ENCODE results near the gene ADPRH.

The ADPRH gene

DNA sequence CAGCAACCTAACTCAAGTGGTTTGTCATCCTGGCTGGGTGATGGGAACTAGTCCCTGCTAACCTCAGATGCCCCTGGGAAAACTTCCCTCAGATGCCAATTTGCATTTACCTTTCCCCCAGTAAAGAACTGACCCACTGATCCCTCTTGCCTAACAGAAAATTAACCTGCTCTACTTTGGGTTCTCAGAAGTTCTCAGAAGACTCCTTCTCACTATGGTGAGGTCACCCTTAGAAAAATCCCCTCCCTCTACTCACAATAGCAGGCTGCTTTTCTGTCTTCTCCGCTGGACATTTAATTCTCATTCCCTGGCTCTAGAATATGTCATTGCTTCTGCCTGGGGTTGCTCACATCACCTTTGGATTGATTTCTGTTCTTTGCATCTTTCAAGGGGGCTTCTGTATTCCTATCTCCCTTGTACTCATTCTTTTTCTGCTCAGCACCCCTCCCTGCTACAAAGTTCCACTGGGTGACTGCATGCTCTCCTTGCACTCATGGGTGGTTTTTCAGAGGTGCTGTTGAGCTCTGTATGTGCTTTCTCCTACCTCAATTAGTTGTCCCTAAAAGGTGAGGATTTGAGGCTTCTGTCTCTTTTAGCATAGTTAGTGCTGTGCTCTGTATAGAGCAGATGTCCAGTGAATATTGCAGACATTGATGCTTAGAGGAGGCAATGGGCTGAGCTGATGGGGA lies 19.3 kb downstream of the ADPRH start:
- DNase-seq = no peak

DNA sequence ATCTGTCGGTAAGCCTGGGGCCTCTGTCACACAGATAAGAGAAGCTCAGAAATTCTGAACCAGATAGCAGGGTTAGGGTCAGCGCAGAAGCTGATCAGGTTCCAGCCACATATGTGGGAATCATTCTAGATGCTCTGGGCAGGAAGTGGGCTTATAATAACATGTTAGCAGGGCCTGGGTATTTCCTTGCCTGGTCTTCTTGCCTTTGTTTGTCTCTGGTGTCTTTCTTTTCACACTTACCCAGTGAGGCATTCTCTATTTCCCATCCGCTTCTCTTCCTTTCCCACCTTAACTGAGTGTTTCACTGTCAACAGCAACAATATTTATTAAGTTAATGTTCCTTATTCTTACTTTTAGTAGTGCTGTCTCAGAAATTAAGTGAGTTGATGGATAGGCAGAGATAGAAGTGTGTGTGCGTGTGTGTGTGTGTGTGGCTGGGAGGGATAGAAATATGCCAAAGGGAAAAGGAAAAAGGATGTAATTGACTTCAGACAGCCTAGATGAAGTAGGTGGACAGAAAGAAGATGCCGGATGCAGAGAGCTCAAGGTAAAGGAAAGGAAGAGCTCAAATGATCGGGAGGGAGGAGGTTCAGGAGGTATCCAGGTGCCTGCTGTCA lies 20.4 kb downstream of the ADPRH start:
- no peak for DNase-seq

DNA sequence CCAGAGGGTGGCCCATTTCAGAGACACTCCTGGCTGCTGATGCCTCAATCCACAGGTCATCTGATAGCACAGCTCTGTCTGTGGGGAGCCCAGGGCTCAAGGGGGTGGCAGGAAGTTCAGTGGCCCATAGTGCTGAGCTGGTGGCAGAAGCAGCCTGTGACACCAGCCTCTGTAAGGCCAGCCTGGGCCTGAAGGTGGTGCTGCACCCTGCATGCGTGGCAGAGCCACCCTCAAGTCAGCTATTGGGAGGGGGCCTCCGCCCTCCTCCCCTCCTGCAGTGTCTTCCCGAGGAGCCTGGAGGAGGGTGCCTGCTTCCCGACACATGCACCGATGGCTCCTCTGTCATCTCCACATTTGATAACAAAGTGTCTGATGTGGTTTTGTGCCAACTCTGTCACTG lies 21.4 kb downstream of the ADPRH start:
- no peak for DNase-seq

DNA sequence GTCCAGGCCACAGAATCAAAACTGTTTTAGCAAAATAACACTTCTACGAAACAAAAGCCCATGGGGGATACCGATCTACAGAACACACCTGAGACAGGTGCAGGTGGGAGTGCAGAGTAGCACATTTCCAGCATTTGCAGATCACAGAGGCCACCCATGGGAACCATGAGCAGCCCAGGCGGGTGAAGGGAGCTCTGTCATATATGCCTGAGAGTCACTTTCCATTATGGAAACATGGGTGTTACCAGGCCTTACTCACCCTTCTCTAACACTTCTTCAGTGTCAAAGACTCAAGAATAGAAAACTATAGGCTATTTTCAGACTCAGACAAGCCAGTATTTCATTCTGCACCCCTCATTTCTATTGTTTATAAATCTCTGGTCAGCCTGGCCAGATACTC lies 21.9 kb downstream of the ADPRH start:
- DNase-seq = no peak

DNA sequence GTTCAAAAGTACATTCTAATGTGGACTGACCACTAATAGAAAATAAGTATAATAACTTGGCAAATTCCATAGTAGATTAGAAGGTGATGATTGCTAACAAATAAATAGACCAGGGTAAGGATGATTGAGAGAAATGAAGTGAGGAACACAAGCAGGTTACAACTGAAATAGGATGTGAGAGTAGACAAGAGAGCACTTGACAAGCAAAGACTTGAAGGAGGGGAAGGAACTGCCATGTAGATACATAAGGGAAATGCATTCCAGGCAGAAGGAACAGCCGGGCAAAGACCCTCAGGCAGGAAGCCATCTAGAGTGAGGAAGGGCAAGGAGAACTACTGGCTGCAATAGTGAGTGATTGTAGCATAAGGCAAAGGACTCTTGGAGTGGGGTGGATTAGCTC lies 23.4 kb downstream of the ADPRH start:
- no peak for DNase-seq

DNA sequence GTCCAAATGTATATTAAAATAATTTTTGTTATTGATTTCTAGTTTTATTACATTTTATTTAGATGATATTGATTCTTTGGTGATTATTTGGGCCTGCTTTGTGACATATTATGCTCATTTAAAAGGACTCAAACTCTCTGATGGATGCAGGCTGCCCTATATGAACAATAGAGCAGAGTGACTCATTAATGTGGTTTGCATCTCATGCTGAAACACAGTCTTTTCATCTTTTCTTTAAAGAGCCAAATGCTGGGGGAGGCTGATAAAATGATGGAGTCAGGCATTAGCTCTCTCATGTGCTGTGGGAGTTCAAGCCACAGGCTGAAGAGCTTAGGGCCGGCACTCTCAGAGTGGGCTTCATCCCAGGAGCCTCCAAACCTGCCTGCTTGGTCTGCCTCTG lies 25.6 kb downstream of the ADPRH start:
- DNase-seq = no peak

DNA sequence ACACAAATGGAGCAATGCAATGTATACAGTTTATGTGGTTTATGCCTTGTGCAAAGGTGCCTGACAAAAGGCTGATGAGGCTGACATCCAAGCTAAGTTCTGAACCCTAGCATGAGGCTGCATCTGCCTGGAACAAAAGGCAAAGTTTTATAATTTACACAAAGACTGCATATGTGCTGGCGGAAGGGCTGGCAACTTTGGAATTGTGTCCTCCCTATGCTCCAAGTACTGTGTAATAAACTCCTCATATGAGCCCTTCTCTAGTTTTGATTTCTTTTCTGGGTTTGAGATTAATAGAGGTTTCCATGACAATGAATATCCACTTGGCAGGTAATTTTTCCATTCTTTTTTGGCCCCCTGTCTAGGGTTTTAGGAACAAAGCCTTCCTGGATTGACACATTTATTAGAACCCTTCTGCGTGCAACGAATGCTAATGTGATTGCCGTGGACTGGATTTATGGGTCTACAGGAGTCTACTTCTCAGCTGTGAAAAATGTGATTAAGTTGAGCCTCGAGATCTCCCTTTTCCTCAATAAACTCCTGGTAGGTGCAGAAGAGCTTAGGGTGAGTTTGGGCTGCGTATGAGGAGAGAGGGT lies 29.2 kb downstream of the ADPRH start:
- no peak for DNase-seq

DNA sequence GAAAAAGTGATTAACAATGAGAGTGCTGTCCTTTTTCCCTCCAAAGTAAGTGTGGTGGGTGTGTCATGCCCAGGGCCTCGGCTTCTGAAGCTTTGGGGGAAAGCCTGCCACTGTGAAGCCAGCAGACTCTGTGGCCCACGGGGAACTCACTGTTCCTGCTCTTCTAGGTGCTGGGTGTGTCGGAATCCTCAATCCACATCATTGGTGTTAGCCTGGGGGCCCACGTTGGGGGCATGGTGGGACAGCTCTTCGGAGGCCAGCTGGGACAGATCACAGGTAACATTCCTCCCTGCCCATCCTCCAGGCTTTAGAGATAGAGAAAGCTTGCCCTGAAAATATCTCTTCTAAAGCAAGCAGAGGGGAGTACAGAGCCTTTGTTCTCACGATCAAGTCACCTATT lies 30.0 kb downstream of the ADPRH start:
- DNase-seq = no peak

DNA sequence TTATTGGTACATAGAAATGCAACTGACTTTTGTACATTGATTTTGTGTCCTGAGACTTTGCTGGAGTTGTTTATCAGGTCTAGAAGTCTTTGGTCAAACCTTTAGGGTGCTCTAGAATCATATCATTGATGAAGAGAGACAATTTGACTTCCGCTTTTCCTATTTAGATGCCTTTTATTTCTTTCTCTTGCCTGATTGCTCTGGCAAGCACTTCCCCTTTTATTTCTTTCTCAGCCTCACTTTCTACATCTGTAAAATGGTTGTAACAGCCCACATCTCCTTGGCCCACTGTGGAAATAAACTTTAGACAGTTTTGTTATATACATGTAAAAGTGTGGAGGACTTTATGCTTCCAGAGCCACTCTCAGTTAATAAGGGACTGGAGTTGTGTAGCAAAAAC lies 32.4 kb downstream of the ADPRH start:
- DNase-seq = no peak

DNA sequence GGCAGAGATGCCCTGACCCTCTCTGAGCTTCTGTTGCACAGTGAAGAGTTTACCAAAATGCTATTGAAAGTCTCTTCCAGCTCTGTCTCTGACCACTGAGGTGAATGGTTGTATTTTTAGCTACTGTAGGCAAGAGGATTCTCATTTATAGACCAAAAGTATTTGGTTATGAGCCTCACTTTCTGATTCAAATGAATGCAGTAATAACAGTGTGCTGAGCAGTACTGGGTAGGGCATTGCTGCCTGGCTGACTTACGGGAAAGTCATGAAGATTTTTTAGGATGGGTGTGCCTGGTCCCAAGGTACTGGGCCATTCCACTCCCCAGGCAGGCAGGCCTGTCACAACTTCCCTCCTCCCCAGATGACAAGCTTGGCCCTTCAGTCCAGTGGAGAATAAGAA lies 33.9 kb downstream of the ADPRH start:
- DNase-seq = no peak

DNA sequence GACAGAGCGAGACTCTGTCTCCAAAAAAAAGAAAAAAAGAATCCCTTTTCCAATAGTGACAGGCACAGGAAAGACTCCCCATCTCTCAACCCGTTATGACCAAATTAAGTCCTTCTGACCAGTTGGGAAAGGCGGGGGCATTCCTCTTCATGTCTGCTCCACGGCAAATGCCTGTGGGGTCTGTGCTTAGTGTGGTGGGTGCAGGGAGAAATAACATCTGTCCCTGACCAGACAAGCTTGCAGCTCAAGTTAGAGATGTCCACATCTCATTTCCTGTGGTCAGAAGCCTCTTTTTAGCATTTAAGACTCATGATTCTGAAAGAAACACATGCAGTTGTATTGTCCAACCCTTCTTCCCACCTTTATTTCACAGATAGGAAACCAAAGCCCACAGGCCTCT lies 34.6 kb downstream of the ADPRH start:
- no peak for DNase-seq

DNA sequence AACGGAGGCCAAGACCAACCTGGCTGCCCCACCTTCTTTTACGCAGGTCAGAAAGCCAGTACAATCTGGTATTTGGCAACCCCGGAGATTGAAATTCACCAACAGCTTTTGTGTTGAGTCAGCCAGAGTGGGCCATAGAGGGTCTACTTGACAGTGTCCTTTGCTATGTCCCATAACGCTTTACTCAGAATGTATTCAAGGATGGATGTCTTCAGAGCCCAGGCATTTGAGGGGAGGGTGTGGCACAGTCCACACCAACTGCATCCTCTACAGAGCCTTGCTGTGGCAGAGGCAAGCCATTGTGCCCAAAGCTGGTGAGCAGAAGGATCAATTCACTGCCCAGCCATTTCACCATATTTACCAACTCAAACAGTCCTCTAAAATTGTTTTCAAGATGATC lies 36.8 kb downstream of the ADPRH start:
- DNase-seq = no peak

DNA sequence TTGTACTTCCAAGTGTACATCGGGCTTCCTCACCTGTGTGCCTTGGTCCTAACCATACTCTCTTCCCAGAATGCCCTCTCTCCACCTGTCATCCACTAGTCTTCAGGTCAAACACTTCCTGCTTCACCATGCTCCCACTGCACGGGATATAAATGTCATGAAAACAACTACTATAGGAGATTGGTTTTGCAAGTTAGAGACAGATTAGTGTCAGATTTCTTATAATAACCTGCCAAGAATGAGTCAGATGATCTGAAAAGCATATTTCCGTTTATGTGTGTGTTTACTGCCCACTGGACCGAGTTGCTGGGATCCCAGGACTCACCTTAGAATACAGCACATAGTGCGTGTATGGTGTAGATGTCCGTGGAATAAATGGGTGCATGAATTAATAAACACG lies 39.8 kb downstream of the ADPRH start:
- no peak for DNase-seq

DNA sequence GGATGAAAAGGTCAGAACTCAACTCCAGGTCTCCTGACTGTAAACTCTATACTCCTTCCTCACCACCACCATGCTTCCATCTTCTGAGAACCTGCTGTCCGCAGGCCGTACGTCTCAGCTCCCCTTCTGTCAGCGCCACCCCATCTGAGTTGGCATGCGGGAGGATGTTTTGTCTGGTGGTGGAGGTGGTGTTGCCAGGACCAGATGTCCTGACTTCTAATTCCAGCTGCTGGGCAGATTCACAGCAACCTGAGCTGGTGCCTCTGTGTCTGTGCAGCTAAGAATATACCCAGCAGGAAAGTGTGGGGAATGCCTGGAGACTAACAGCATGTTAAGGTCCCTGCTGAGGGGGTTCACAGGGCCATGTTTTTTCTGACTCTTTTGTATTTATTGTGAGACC lies 41.6 kb downstream of the ADPRH start:
- DNase-seq = no peak

DNA sequence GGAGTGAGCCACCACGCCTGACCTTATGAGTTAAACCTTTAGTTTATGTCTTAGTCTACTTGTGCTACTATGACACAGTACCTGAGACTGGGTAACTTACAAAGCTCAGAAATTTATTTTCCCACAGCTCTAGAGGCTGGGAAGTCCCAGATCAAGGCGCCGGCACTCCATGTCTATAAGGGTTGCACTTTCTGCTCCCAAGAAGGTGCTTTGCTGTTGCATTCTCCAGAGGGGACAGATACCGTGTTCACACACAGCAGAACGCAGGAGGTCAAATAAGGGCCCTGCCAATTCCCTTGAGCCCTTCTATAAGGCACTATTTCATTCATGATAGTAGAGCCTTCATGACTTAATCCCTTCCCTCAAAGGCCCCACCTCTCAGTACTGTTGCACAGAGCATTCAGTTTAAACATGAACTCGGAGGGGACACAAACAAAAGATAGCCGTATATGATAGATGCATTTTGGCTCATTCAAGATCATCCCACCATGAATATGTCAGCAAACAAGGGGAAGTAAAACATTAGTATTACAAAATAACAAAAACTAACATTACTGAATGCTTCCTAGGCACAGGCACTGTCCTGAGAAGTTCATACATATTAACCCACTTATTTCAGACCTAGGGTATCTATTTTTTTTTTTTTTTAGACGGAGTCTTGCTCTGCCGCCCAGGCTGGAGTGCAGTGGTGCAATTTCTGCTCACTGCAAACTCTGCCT lies 44.9 kb downstream of the ADPRH start:
- DNase-seq = no peak

DNA sequence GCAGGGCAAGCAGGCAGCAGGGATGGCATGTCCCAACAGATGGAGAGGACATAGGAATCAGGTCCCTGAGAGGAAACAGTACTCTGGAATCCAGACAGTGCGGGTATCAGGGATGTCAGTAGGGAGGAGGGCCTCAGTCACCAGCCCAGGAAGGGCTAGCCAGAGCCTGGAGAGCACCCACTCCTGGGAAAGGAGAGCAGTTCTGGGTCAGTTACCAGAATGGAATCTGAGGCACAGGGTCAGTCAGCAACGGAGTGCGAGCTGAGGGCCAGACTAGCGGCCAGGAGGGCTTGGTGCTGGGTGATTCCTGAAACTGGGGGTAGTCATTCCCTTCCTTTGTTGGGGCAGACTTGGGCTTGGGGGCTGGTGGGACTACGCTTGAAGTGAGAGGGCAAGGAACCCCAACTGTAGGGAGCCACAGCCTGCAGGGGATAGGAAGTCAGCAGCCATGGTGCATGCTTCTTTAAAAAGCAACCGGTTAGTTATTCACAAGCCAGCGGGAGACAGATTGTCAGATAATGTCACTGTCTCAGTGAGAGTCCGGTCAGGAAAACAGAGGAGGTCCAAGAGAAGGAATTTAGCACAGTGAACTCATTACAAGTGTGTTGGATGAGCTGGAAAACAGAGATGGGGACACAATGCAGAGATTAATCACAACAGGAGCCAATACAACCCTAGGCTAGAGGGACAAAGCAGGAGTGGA lies 46.3 kb downstream of the ADPRH start:
- no peak for DNase-seq

DNA sequence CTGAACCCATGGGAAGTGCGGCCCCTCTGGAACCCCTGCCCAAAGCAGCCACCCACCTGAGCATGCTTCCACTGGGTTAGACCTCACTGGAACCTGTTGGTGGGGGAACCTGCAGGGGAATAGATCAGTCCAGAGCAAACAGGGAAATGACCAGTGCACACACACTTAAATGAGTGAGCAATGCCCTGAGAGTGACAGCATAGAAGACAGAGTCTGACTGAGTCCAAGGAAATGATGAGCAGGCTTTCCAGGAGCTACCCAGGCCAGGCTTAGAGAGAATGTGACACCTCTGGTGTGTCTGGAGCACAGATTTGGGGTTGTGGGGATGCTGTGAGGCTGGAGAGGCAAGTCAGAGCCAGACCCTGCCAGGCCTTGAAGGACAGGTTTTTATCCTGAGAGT lies 46.9 kb downstream of the ADPRH start:
- no peak for DNase-seq

DNA sequence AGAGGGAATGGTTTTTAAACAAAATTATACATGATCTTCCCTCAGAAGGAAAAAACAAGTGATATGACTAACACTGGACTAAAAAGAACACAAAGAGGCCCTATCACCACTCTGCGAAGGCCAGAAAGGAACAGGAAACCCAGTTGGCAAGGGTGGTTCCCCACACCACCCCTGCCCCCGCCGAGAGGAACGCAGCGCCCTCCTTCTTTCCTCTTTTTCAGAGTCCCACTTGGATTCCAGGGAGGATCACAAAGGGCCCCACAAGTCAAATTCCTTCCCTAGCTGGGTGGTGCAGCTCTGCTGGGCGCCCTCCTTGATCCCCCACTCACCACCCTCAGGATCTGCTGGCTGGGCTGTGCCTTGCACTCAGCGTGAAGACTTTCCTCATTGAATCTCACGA lies 48.2 kb downstream of the ADPRH start:
- no peak for DNase-seq

DNA sequence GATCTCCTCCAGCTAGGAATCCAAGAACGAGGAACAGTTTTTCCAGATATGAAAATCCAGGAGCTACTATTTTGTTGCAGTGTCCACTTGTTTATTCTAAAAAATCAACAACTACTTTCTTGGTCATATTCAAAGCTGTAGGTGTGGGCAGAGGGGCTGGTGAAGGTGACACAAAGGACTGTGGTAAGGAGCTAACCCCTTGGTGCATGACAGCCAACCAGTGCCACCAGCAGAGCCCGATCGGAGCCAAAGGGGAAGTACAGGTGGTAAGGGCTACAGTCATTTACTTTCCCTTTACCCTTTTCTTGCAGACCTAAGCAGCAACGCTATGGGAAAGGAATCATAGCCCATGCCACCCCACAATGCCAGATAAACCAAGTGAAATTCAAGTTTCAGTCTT lies 49.1 kb downstream of the ADPRH start:
- DNase-seq = no peak

DNA sequence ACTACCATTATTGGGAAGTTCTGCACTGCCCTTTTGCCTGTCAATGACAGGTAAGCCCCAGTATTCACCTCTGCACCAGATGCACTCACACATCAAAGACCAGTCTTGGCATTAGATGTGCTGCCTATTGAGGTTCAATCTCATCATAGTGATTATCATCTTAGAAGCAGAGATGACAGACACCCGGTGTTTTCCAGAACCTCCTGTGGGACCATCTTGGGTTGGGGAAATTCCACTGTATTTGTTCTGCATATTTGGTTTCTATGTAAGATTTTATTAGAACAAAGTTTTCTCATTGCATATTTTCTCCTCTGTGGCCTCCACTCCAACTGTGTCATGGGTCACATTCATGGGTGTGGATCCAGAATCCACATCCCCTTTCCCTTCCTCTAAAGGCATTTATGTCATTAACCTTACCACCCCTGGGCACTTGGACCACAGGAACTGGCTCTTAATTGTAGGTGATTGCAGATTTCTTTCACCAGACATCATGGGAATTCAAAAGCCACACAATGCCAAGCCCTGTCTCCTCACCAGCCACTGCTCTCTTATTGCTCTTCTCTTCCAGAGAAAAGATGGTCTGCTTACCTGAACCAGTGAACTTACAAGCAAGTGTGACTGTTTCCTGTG lies 49.6 kb downstream of the ADPRH start:
- DNase-seq = no peak

DNA sequence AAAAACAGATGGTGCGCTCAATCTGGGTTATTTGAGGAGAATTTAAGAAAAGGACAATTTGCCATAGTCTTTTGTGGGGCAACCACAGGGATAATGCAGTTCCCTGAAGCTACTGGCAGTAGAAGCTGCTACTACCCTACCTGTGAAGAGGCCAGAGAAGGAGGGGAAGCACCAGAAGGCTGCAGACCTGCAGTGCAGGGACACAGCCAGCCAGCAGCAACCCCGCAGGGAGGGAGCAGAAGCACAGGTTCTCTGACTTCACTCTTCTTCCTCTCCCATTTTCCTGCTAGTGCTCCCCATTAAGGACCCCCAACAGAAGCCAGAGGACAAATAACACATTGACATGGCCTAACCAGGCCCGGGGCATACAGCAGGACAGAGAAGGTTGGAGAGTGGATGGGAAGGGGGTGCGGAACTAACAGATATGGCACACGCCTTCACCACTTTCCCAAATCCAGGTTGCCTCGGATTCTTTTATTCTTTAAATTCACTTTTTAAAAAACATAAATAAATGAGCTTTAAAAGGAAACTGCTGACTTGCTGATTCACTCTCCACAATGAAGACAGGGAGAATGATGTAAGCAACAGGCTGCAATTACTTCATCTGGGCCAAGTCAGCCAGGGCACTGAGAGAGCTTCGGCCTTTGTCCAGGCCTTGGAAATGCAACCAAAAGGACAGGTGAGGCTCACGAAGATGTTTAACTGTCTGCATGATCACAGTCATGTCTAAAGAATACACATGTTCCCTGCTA lies 51.0 kb downstream of the ADPRH start:
- no peak for DNase-seq

DNA sequence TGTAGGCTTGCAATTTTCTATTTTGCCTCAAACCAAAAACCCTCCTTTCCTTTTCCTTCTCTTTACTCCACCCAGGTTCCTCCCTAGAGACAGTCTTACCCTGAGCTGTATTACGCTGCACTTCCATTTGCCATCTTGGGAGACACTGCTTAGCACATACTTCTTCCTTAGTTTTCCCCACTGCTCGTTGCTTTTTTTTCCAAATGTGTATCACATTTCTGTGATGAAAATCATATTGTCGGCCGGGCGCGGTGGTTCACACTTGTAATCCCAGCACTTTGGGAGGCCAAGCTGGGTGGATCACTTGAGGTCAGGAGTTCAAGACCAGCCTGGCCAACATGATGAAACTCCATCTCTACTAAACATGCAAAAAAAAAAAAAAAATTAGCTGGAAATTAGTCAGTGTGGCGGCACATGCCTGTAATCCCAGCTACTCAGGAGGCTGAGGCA lies 51.6 kb downstream of the ADPRH start:
- DNase-seq = no peak

Data from eye (tissue), 1 donor.